Activated CD4-positive, alpha-beta T cell treated with anti-CD3 and anti-CD28 coated beads, Interleukin-2, amount 50 U/mL, for 1 hour (primary cell): ENCODE measurements around the gene ILRUN.
"Not testable (repeated sequence)": the region's sequence is repeated elsewhere in the genome, so short reads cannot be mapped to it uniquely, and the experiment has no call there.

Experiments
- DNase-seq: peaks from one replicate; pipeline ENCODE4 v3.0.0-alpha.2; 2020

ILRUN gene

GRCh38 chr6:34696739-34697543 is at the start of gene ILRUN:
Gene ILRUN, minus strand, starts transcription at chr6:34696767. Its CDS starts 164 bp downstream, at chr6:34696603.
- DNase-seq: peak; percentile 97

- no peak for DNase-seq
These were observed 48.9 kb upstream of the ILRUN start for GRCh38 chr6:34745277-34746103.

GRCh38 chr6:34744294-34744647 is 47.7 kb upstream of the ILRUN start:
- not testable (repeated sequence) for DNase-seq

- no peak for DNase-seq
These were observed 47.2 kb upstream of the ILRUN start for GRCh38 chr6:34743625-34744293.

GRCh38 chr6:34742094-34742493 is 45.5 kb upstream of the ILRUN start:
- DNase-seq: no peak

GRCh38 chr6:34736823-34737222 is 40.3 kb upstream of the ILRUN start:
- no peak for DNase-seq

- DNase-seq: no peak
These were observed 35.0 kb upstream of the ILRUN start for GRCh38 chr6:34731393-34732060.

GRCh38 chr6:34729631-34730470 is 33.3 kb upstream of the ILRUN start:
- DNase-seq: no peak

GRCh38 chr6:34726055-34726454 is 29.5 kb upstream of the ILRUN start:
- DNase-seq: no peak

GRCh38 chr6:34723203-34723602 is 26.6 kb upstream of the ILRUN start:
- no peak for DNase-seq

GRCh38 chr6:34722451-34722850 is 25.9 kb upstream of the ILRUN start:
- DNase-seq: no peak

- not testable (repeated sequence) for DNase-seq
These were observed 23.6 kb upstream of the ILRUN start for GRCh38 chr6:34720160-34720559.

GRCh38 chr6:34719646-34720045 is 23.1 kb upstream of the ILRUN start:
- not testable (repeated sequence) for DNase-seq

GRCh38 chr6:34718976-34719375 is 22.4 kb upstream of the ILRUN start:
- no peak for DNase-seq

- no peak for DNase-seq
These were observed 20.9 kb upstream of the ILRUN start for GRCh38 chr6:34717466-34717865.

- no peak for DNase-seq
These were observed 18.1 kb upstream of the ILRUN start for GRCh38 chr6:34714663-34715062.

- not testable (repeated sequence) for DNase-seq
These were observed 16.3 kb upstream of the ILRUN start for GRCh38 chr6:34712881-34713280.

GRCh38 chr6:34709386-34709785 is 12.8 kb upstream of the ILRUN start:
- no peak for DNase-seq

- DNase-seq: no peak
These were observed 8.7 kb upstream of the ILRUN start for GRCh38 chr6:34705241-34705640.

- no peak for DNase-seq
These were observed 4.6 kb upstream of the ILRUN start for GRCh38 chr6:34701199-34701598.

GRCh38 chr6:34697904-34698559 is 1.5 kb upstream of the ILRUN start:
- DNase-seq: no peak

- DNase-seq: no peak
These were observed 923 bp upstream of the ILRUN start for GRCh38 chr6:34697544-34697836.
